ENCODE measurements around the gene MTCL1.

GRCh38 chr18:8686611-8687010 is 18.7 kb upstream of the MTCL1 start:
- TF ChIP-seq POLR2A (IDR thresholded peaks at IDR 0.05) (no peak), CTCF (IDR thresholded peaks at IDR 0.05) (no peak)
